Osteoblast (primary cell): ENCODE results near the gene EGFR. TPM values are rescaled to one million over a fixed set of nuclear protein-coding genes. Genes with fewer than 3 reads are reported as not detected.
A peak's percentile ranks its signal among the peaks of the same experiment; 100 is the strongest.

ENCODE experiments used
- DNase-seq: peaks from one replicate; pipeline ENCODE4 v3.0.0; 2011; ENCODE audit warnings: low spot score, mixed read lengths; ENCODE audit not compliant: insufficient read length; ENCODE audit errors: missing footprints
- H2AFZ ChIP-seq: 2 replicates; pipeline ENCODE4 v1.6.0; 2011; ENCODE audit warnings: mild to moderate bottlenecking, low read length
- H3K27ac ChIP-seq: 2 replicates; pipeline ENCODE4 v1.5.1; 2011; ENCODE audit warnings: mild to moderate bottlenecking, low read depth, low read length, moderate library complexity
- H3K27me3 ChIP-seq: 2 replicates; pipeline ENCODE4 v1.6.0; 2012; ENCODE audit warnings: mild to moderate bottlenecking, control low read depth, inconsistent platforms, low read length, moderate library complexity; ENCODE audit not compliant: insufficient read depth
- H3K36me3 ChIP-seq: 2 replicates; pipeline ENCODE4 v1.5.1; 2011; ENCODE audit warnings: mild to moderate bottlenecking, low read length, control low read depth, moderate library complexity; ENCODE audit not compliant: insufficient read depth
- H3K4me1 ChIP-seq: 2 replicates; pipeline ENCODE4 v1.5.1; 2011; ENCODE audit warnings: mild to moderate bottlenecking, low read length, control low read depth, moderate library complexity; ENCODE audit not compliant: insufficient read depth
- H3K4me2 ChIP-seq: 2 replicates; pipeline ENCODE4 v1.6.0; 2011; ENCODE audit warnings: mild to moderate bottlenecking, low read length; ENCODE audit not compliant: insufficient read depth
- H3K4me3 ChIP-seq: fragments of 200-600 bp; sonication (generic); 3 replicates; pipeline ENCODE4 v1.5.1; 2012; ENCODE audit warnings: mild to moderate bottlenecking, low read length, inconsistent platforms; ENCODE audit not compliant: insufficient read depth
- H3K79me2 ChIP-seq: 2 replicates; pipeline ENCODE4 v1.6.0; 2012; ENCODE audit warnings: mild to moderate bottlenecking, low read length, control low read depth, inconsistent platforms; ENCODE audit not compliant: insufficient read depth
- H3K9me3 ChIP-seq: 2 replicates; pipeline ENCODE4 v1.5.1; 2011; ENCODE audit warnings: low read depth, low read length, control low read depth
- H4K20me1 ChIP-seq: 2 replicates; pipeline ENCODE4 v1.6.0; 2012; ENCODE audit warnings: mild to moderate bottlenecking, low read length, control low read depth; ENCODE audit not compliant: insufficient read depth
- CTCF ChIP-seq: IDR thresholded peaks from 2 replicates; pipeline ENCODE4 v1.5.1; 2011; ENCODE audit warnings: mild to moderate bottlenecking, low read depth, low read length, moderate library complexity; ENCODE audit errors: extremely low read depth
- total RNA-seq: library from RNA; depleted of rRNA; stranded (reverse); fragments of >200 nt; gene quantifications from 2 replicates; pipeline ENCODE4 v1.2.3, GENCODE V29; 2012

EGFR gene
- total RNA-seq, 1 donor: 104 TPM

DNA sequence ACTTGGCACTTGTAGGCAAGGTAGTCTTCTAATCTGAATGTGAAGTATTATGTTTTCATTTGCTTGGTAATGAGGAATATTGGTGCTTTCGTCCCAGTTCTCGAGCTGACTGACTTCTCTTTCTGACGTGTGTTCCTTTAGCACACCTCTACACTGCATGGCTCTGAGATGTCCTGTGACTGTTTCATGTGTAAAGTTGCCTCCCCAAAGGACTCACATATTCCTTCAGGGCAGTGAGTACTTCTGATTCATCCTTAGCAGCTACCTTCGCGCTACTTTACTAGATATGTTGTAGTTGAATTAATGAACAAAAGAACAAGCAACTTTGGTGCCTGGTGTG lies 113.7 kb downstream of the EGFR start:
- peak overlapping the region; percentile 99 for H3K27ac ChIP-seq
- H2AFZ ChIP-seq: no peak overlapping the region
- H3K4me1 ChIP-seq: peaks cover 71% of the 10 kb centered on the region
- no peak for DNase-seq
- H3K9me3 ChIP-seq: no peaks in the 10 kb centered on the region
- H3K36me3 ChIP-seq: no peaks in the 10 kb centered on the region
- H3K4me2 ChIP-seq: peak overlapping the region; percentile 64
- peaks cover 52% of the 10 kb centered on the region for H3K79me2 ChIP-seq
- no peaks in the 10 kb centered on the region for H4K20me1 ChIP-seq
- TF ChIP-seq CTCF: no peak
- no peaks in the 10 kb centered on the region for H3K27me3 ChIP-seq
- H3K4me3 ChIP-seq: peak overlapping the region; percentile 20

- H3K27me3 ChIP-seq: no peaks in the 10 kb centered on the region
- H3K9me3 ChIP-seq: no peaks in the 10 kb centered on the region
- H3K36me3 ChIP-seq: no peaks in the 10 kb centered on the region
- H2AFZ ChIP-seq: no peak overlapping the region
- H3K4me3 ChIP-seq: peak overlapping the region; percentile 20
- DNase-seq: peak; percentile 95
- no peaks in the 10 kb centered on the region for H4K20me1 ChIP-seq
- peaks cover 53% of the 10 kb centered on the region for H3K79me2 ChIP-seq
- no peak for TF ChIP-seq CTCF
- H3K4me1 ChIP-seq: peaks cover 66% of the 10 kb centered on the region
- peak overlapping the region; percentile 99 for H3K27ac ChIP-seq
- peak overlapping the region; percentile 64 for H3K4me2 ChIP-seq
Observed at GRCh38 chr7:55132890-55133551, 114.2 kb downstream of the EGFR start.

GRCh38 chr7:55133630-55134358 lies 115.0 kb downstream of the EGFR start:
- H3K9me3 ChIP-seq: no peaks in the 10 kb centered on the region
- DNase-seq: peak; percentile 89
- TF ChIP-seq CTCF: no peak
- no peak overlapping the region for H3K4me3 ChIP-seq
- H3K4me2 ChIP-seq: peak overlapping the region; percentile 64
- peaks cover 58% of the 10 kb centered on the region for H3K4me1 ChIP-seq
- no peaks in the 10 kb centered on the region for H3K36me3 ChIP-seq
- H3K79me2 ChIP-seq: peaks cover 55% of the 10 kb centered on the region
- no peak overlapping the region for H2AFZ ChIP-seq
- no peaks in the 10 kb centered on the region for H3K27me3 ChIP-seq
- no peaks in the 10 kb centered on the region for H4K20me1 ChIP-seq
- H3K27ac ChIP-seq: peak overlapping the region; percentile 99

DNA sequence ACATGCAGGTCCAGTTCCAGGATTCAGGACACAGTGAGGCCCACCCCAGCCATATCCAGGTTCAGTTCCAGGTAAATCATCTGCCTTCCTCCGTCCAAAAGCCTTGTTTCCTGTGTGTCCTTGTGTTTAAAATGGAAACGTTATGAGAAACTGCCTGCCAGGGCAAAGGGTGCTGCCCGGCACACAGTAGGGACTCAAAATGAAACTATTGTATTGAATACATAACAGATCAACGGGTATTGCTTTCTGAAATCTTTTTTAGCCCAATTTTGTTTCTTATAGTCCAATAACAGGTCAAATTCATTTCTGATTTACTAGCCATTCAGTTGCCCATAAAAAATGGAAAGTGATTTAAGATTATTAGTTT lies 115.5 kb downstream of the EGFR start:
- H3K27ac ChIP-seq: peak overlapping the region; percentile 99
- peaks cover 53% of the 10 kb centered on the region for H3K4me1 ChIP-seq
- peak overlapping the region; percentile 5 for H3K4me2 ChIP-seq

More for the DNA sequence above, 115.5 kb downstream of the EGFR start:
- no peaks in the 10 kb centered on the region for H3K9me3 ChIP-seq
- H3K27me3 ChIP-seq: no peaks in the 10 kb centered on the region
- H3K79me2 ChIP-seq: peaks cover 55% of the 10 kb centered on the region
- no peak overlapping the region for H3K4me3 ChIP-seq
- H2AFZ ChIP-seq: no peak overlapping the region
- TF ChIP-seq CTCF: no peak
- no peaks in the 10 kb centered on the region for H4K20me1 ChIP-seq
- H3K36me3 ChIP-seq: no peaks in the 10 kb centered on the region
- no peak for DNase-seq
